Effector CD8-positive, alpha-beta T cell (primary cell): ENCODE measurements around the gene RASGRF1.

Source experiments
- DNase-seq: peaks from one replicate; lab custom pipeline; 2025; lab: John Stamatoyannopoulos, UW

Gene RASGRF1

GRCh38 chr15:79094611-79095021, 4.0 kb upstream of the RASGRF1 start:
- no peak for DNase-seq

- DNase-seq = no peak
Observed at GRCh38 chr15:79093352-79093935, 2.9 kb upstream of the RASGRF1 start.

- no peak for DNase-seq
Observed at GRCh38 chr15:79092382-79092781, 1.8 kb upstream of the RASGRF1 start.

GRCh38 chr15:79091204-79091867, 756 bp upstream of the RASGRF1 start:
- DNase-seq = no peak

- no peak for DNase-seq
Observed at GRCh38 chr15:79089890-79090486, 592 bp downstream of the RASGRF1 start.

GRCh38 chr15:79089331-79089889, 1.2 kb downstream of the RASGRF1 start:
- no peak for DNase-seq

- DNase-seq = no peak
Observed at GRCh38 chr15:79088426-79089205, 2.0 kb downstream of the RASGRF1 start.

- no peak for DNase-seq
Observed at GRCh38 chr15:79086814-79087213, 3.8 kb downstream of the RASGRF1 start.

GRCh38 chr15:79084308-79084968, 6.1 kb downstream of the RASGRF1 start:
- DNase-seq = no peak

- DNase-seq = no peak
Observed at GRCh38 chr15:79083154-79083553, 7.4 kb downstream of the RASGRF1 start.

GRCh38 chr15:79082363-79083070, 8.1 kb downstream of the RASGRF1 start:
- DNase-seq = no peak

GRCh38 chr15:79078763-79079410, 11.7 kb downstream of the RASGRF1 start:
- DNase-seq = no peak

GRCh38 chr15:79078003-79078402, 12.6 kb downstream of the RASGRF1 start:
- no peak for DNase-seq

GRCh38 chr15:79076661-79077060, 13.9 kb downstream of the RASGRF1 start:
- no peak for DNase-seq

- no peak for DNase-seq
Observed at GRCh38 chr15:79075256-79075655, 15.3 kb downstream of the RASGRF1 start.

GRCh38 chr15:79073336-79073735, 17.2 kb downstream of the RASGRF1 start:
- DNase-seq = no peak

- DNase-seq = no peak
Observed at GRCh38 chr15:79071901-79072300, 18.7 kb downstream of the RASGRF1 start.

- DNase-seq = no peak
Observed at GRCh38 chr15:79068790-79069189, 21.8 kb downstream of the RASGRF1 start.

GRCh38 chr15:79067969-79068368, 22.6 kb downstream of the RASGRF1 start:
- no peak for DNase-seq

GRCh38 chr15:79067072-79067833, 23.3 kb downstream of the RASGRF1 start:
- no peak for DNase-seq
